HG02973 (cell line): Measurements from ENCODE around the gene MTHFD1L.

Experiments used
- ATAC-seq: cut with Tn5 transposase; IDR thresholded peaks from one replicate; pipeline ENCODE4 v1.9.1; 2021; ENCODE audit warnings: moderate library complexity; ENCODE audit not compliant: unreplicated experiment

MTHFD1L gene

DNA sequence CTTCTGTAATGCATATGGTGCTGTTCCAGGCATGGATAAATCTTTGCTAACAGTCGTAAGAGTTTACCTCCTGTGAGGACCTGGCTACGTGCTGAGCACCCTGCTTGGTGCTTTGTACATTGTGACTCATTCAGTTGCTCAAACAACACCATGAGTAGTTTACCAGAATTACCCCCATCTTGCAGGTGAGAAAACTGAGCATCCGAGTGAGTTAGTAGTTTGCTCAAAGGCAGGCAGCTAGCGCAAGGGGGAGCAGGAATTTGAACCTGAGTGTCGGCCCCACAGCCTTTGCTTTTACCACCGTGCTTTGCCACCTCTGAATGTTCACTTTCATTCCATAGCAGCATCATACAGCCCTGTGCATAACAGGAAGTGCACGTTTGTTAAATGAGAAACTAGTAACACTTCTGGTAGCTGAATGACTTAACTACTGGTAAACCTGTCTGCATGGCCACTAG is 121.9 kb downstream of the MTHFD1L start:
- peak; percentile 94 for ATAC-seq

DNA sequence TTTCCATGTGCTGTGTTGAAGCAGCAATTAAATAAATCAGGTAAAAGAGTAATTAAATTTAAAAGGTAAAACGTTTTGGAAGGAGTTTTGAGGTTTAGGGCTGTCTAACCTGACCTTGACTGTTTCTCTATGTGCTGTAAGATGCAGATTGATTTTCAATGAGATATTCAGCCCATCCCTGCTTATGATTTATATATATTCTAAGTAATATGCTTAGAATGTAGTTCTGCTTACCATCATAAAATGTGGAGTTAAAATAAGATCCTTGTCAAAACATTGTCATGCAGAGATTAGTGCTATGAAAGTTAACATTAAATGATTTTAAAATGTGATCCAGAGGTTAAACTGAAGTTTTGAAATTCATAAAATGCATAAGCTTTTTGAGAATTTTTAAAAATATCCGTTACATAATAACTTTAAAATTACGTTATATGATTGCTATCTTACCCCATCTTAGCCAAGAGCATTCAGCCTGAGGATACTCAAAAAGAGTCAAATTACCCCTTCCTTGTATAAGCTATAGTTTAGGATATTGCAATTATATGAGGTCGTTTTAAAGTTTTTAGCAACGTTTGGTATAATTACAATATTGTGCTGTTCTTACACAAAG is 122.5 kb downstream of the MTHFD1L start:
- ATAC-seq = no peak

DNA sequence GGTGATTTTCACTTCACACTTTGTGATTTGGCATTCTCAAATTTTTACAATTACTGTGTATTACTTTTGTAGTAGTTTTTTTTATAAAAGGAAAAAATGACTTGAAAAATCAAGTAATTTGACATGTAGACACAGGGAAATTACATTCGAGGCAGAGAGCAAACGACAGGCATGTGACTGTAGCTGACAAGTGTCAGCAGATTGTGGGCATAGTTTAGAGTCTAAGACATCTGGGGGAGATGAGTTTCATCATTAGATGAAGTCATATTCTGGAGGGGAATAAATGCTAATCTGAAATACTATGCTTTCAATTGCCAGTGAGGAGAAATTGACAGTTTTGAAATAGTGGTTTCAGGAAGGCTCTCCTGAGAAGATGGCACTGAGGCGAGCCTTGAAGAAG is 126.0 kb downstream of the MTHFD1L start:
- no peak for ATAC-seq

DNA sequence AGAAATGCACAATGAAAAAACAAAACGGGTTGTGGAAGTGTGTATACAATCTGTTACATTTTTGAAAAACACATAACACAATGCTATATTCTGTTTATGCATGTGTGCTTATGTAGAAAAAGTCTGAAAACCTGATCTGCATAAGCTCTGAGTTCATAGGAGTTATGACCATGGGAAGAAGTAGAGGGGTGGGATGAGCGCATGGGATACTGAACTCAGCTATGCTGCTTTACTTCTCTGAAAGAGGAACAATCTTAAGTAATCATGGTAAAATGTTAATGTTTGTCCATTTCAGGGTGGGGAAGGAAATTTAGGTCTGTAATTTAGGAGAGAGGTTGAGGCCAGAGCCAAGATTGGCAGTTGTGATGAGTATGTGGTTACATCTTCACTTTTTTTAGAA is 126.8 kb downstream of the MTHFD1L start:
- no peak for ATAC-seq

DNA sequence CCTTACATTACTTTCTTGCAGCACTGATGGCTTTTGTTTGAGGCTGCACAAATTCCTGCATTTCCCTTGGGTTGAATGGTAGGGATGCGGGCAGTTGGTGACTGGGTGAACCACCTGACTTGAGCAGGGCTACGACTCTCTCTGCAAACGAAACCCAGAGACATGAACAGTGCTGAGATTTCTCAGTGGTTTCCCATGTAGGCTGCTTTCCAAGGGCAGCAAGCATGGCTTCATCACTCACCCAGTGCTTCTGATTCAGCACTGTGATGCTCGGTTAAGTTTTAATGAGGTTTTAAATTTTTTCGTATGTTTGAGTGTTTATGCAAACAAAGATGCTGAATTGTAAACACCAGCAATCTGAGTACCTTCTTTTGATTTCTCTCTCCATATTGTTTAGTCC is 127.2 kb downstream of the MTHFD1L start:
- no peak for ATAC-seq

DNA sequence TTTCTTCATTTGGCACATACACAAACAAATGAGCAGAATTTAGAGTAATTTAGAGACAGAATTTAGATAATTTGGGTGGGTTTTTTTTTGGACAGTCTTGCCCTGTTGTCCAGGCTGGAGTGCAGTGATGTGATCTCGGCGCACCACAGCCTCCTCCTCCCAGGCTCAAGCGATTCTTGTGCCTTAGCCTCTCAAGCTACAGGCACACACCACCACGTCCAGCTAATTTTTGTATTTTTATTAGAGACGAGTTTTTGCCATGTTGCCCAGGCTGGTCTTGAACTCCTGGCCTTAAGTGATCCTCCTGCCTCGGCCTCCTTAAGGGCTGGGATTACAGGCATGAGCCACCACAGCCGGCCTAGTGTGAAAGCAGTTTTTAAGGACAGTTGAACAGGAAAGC is 127.8 kb downstream of the MTHFD1L start:
- ATAC-seq = no peak

DNA sequence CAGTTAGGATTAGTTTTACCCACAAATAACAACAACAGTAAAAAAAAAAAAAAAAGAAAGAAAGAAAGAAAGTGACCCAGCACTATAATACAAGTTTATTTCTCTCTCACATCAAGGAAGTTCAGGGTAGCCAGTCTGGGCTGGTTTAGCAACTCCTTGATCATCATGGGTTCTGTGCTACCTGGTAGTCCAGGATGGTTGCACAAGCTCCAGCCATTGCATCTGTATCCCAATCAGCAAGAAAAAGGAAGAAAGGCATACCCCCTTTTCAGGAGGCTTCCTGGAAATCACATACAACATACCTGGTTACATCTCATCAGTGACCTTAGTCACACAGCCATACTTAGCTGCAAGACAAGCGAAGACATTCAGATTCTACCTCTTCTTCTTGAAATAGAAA is 128.5 kb downstream of the MTHFD1L start:
- no peak for ATAC-seq

DNA sequence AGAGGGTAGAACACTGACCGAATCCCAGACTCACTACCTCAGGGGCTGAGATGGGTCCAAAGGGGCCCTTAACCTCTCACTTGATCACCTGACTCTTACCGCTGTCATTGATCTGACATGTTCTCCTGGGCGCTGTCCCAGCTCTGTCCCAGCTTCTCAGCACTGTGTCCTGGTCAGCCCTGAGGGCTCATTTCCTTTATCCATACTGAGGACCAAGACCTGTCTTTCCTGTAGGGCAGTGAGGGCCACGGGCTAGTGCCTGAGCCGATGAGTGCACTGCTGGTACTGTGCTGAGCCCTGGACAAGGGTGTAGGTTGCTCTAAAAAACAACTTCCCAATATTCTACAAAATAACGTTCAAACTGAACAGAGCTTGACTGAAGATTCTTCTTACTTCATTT is 131.5 kb downstream of the MTHFD1L start:
- no peak for ATAC-seq

DNA sequence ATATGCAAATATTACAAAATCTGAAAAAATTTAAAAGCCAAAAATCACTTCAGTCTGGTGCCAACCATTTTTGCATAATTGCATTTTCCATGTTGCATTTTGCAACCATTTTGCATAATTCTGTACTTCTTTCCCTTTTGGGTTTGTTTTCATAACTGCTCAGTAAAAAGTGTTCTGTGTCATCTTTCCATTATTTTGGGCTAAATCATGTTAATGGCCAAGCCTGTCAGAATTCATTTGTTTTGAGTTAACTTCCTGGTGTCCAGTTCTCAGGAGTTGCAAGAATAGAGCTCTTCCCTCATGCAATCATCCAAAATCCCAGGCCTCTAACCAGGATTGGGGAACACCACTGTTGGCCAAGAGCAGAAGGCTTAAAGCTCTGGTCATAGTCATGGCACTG is 133.6 kb downstream of the MTHFD1L start:
- no peak for ATAC-seq

DNA sequence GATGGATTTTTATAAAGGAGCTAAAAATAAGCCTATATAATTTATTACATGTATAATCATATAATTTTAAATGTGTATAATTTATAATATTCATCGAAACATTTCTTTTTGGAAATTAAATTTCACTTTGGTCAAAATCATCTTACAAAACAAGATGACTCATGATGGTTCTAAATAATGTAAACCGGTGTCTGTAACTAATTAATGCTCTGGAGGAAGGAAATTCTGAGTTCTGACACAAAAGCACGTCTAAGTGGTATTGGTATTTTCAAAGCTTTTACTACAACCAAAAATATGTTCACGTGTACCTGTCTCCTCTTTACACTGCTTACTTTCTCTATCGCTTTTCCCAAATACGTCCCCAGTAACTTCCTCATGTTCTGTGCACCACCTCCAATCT is 134.1 kb downstream of the MTHFD1L start:
- no peak for ATAC-seq

DNA sequence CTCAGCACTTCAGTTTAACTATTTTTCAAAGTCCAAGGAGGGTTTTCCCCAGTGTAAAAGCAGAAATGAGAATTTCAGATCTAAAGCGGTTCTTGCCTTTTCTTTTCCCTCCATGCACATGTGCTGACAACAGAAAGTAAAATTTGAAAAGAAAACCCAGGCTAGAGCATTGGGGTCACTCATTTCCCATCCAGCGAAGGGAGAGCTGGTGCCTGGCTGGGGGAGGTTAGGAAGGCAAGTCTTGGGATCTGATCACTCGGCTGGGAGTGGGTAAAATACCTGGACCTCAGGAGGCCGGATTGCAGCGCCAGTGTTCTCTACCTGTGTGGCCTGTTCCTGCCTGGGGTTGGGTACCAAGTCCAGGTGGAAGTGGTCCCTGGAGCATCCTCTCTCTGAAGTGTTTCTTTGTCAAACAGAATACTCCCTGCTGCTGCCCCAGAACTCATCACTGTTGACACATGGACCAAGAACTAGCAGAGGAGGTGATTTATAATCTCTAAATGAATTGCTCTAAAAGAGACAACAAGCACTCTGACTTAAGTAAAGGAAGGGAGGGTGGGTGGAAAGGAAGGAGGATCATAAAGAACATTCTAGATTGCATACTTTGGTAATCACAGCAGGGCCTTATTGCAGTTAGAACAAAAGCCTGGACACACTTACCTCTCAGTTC is 136.0 kb downstream of the MTHFD1L start:
- ATAC-seq = no peak

DNA sequence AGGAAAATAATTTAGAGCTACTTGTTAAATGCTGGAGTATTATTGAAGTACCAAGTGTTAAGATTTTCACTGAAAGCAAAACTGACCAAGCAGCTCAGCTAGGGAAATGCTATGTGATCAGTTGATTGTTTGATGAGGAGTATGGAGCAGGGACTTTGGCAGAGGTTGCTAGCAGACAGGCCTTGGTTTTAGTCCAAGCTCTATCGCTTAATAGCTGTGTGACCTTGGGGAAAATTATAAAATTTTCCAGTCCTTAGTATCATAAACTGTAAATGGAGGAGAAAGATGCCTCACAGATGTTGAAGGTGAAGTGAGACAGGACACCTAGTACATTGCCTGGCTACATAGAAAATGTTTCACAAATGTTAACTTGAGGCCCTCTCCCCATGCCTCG is 136.6 kb downstream of the MTHFD1L start:
- no peak for ATAC-seq

DNA sequence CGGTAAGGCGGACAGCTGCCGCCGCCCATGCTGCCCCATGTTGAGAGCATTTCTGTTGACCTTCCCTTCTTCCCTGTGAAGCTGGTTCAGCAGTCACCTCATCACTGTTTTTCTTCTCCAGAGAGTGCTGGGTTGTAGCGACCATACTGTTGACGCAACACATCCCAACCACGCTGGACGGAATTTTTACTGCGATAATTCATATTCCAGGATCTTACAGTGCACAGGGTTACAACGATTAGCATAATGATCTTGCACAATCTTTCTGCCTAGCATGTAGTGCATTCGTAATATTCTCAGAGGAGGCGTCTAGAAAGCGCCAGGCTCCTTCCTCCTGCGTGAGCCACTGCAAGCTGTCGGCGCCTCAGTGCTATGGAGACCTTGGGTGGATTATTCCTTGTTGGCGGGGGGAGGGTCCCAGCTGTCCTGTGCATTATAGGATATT is 137.0 kb downstream of the MTHFD1L start:
- no peak for ATAC-seq

DNA sequence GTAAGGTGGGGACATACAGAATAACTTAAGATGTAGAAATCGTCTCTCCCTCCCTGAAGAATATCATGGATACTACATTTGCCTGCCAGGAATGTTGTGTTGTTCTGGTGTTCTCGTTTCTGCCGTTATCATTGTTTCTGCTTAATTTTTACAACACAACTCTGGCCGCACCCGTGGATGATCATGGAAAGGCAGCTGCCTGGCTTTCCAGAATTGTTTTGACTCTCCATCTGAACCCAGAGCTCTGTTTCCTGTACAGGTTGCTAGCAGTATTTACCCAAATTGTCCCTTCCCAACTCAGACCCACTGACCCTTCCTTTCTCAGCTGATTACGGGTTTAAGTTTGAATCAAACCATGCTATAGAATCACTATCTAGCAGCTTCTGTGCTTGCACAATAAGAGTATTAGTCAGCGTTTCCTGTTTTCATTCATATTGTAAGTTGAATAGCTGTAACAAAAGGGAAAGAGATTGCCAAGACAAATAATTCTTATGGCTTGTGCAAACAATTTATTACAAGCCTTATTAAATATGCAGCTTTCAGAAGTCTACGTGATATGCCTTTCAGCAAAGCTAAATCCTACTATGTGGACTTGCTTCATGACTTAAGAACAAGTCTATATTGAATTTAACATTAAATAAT is 139.0 kb downstream of the MTHFD1L start:
- no peak for ATAC-seq

DNA sequence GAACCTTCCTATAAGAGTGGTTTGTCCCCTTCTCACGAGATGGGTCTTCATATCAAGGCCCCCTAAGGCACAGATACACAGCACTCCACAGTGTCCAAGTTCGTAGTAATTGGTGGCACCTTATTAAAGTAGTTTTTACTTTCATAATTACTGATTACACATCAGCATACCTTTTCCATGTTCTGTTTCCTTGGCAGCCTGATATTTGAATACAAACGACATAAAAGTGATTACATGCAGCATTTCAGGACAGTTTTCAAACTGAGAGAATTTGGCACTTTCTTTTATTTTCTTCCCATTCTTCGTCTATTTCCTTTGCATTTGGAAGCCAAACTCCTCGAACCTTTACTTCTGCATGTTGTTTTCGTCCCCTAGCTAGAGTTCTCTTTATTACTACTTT is 139.7 kb downstream of the MTHFD1L start:
- no peak for ATAC-seq

DNA sequence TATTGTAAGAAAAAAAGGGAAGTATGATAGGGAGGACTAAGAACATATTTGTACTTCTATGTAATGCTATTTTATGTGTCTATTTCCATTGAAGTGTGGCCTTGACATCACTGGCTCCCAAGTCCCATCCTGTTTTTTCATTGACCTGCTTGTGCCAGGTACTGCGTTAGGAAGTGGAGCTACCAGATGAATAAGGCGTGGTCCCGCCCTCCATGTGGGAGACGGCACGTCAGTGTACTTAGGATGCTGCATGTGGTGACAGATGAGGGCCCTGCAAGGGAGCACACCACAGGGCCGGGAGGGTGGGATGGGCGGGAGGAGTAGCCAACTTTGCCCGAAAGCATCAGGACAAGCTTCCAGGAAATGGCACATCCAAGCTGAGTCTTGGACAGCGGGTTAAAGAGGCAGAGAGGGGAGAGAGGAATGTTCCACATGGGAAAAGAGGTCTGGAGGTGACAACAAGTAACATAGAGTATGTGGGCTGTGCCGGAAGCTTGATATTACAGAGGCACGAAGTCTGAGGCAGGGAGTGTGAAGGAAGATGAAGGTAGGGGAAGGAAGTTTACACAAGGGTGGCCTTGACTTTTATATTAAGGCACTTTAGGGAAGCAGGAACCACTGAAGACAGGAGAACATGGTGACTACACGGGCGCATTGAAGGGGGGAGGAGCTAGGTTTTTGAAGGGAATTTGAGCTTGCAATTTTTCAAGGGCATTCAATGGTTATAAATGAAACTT is 140.6 kb downstream of the MTHFD1L start:
- no peak for ATAC-seq

DNA sequence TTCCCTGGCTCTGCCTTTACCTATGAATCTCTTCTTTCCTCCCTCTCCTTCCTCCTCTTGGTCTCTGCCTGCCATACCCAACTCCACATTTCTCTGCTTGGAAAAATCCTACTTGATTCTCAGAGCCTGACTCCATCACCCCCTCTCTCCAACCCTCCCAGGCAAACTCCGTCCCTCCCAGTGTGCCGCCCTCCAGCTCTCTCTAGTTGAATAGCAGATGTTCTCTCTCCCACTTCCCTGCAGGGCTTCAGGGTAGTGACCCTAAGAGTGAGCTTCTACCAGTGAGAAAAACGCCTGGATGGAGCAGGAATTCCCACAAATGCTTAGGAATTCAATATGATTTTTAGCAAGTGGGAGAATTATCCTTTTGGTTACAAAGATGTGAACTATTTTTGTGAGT is 141.6 kb downstream of the MTHFD1L start:
- ATAC-seq = no peak

DNA sequence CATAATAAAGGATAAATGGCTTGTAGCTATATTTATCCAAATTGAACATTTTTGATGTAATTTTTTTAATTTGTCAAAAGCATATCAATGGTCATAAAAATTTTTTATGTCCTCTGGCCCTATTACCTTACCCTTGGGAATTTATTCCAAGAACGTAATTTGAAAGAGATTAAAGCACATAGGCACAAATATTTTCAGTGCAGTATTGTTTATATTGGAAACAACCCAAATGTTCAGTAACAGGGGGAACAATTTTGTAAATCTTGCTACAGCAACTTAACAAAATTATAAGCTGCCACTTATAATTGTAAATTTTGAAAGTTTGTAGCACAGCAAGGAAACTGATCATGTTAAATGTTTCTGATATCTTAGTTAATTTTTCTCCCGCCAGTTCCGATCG is 142.4 kb downstream of the MTHFD1L start:
- no peak for ATAC-seq

DNA sequence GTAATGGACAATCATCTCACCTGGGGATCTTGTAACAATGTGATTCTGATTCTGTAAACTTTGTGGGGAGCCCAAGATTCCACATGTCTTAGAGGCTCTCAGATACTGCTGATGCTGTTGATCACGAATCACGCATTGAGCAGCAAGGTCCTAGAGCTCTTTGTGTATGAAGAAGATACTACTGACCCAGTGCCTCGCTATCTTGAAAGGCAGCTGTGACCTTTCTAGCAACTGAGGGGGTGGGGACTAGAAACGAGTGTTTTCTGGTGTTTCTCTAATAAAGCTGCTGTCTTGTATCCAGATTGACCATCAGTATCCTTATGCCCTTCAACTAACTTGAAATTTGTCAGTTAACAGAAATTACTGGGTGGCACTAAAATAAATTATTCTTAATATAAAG is 142.9 kb downstream of the MTHFD1L start:
- ATAC-seq = no peak

DNA sequence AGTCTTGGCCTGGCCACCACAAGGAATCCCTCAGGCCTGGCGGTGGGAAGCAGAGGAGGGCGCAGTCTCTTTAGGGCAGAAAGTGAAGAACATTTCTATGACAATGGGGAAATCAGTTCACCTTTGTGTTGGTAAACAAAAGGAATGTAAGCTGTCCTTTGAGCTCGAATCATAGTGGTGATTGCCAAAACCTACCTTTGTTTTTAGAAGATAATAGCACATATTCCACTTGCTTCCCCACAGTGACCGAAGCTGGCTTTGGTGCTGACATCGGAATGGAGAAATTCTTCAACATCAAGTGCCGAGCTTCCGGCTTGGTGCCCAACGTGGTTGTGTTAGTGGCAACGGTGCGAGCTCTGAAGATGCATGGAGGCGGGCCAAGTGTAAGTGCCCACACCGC is 144.1 kb downstream of the MTHFD1L start:
- ATAC-seq = no peak

DNA sequence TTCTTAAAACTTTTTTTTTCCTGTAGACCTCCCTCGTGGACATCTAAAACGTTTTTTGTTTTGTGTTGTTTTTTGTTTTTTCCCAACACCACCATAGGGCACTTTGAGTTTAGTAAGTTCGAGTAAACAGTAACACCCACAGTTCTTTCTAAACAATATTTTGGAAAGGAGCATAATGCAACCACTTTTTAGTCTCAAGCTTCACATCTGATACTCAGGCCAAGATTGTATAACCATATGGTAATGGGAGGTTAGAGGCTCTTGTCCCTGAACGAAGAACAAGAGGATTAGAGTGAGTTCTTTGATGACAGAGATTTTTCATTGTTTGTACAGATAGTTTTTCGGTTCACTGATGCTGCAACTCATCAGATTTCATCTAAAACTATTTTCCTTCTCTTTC is 144.6 kb downstream of the MTHFD1L start:
- ATAC-seq = no peak
